ENCODE results near the gene GIT2. TPM values are rescaled to one million over a fixed set of nuclear protein-coding genes. Genes with fewer than 3 reads are reported as not detected.
"Not testable (repeated sequence)": the region's sequence is repeated elsewhere in the genome, so short reads cannot be mapped to it uniquely, and the experiment has no call there.

Gene GIT2
- total RNA-seq, 1 donor from 2014 or later = 54.6 TPM

DNA sequence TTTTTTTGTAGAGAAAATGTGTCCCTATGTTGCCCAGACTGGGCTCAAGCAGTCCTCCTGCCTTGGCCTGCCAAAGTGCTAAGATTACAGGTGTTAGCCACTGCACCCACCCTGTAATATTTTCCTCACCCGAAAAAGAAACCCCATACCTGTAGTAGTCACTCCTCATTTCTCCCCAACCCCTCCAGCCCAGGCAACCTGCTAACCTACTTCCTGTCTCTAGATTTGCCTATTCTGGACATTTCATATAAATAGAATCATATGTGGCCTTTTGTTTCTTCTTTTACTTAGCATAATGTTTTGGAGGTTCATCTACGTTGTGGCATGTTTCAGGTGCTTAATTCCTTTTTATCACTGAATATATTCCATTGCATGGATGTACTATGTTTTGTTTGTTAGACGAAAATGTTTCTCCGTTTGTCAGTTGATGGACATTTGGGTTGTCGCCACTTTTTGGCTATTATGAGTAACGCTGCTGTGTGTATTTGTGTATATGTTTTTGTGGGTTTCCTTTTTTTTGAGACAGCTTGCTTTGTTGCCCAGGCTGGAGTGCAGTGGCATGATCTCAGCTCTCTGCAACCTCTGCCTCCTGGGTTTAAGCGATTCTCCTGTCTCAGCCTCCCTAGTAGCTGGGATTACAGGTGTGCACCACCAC, 9.3 kb upstream of the GIT2 start:
- DNase-seq = no peak

DNA sequence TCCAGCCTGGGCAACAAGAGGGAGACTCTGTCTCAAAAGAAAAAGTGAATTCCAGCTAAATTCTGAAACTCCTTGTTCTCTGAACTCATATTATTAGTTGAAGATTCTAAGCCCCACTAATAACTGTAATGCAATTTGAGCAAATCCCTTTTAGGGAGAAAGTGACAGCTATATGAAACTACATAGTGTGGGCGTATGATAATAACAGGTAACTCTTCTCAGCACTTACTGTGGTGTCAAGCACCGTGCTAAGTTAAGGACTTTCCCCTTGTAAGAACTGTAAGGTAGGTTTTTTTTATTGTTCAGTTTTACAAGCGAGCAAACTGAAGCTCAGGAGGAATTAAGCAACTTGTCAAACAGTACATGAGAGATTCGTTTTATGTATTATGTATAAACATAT, 8.4 kb upstream of the GIT2 start:
- DNase-seq = no peak

DNA sequence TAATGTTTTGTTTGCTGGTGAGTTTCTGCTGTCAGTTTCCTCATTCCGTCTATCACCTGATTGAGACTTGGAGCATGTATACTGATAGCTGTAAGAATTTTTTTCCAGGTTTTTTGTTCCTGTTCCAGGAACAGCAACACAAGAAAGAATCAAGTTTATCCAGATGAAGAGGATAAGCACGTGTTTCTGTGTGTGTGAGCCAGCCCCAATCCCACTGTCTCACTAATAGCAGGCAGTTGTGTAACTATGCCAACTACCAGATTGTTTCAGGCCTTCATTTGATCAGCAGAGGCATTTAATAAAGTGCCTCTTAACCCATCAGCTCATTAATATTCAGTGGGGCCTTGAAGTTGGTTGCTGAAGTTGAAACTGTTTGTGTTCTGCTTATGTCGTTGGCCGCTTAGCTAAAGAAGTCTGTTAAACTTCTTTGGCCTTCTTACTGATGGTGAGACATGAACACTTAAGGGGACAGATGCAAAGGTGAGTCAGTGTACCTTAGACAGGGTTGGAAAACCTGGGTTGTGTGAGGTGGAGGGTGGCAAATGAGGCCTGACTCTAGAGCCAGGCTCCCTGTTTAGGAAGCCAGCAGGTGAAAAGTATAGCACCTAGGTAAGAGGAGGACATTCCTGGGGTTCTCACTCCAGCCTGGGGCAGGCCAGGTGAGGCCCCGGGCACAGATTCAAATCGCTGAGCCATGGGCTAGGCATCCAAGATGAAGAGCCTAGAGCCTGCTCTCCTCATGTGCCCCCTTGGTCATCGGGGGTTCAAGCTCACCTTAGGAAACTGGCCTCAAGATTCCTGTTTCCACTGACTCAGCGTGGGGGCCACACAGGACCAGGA, 6.7 kb upstream of the GIT2 start:
- DNase-seq = no peak

DNA sequence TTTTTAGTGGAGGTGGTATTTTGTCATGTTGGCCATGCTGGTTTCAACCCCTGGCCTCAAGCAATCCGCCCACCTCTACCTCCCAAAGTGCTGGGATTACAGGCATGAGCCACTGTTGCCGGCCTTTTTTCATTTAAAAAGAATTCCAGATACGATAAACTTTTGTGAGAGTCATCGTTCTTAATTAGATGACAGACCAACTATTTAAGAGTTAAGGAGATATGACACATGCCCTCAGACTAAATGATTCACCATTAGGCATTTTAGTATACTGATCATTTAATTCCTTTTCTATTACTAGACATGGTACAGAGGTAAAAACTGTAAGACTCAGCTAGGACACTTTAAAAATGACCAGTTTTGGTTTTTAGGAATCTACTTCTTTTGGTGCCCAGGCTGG, 5.4 kb upstream of the GIT2 start:
- no peak for DNase-seq

DNA sequence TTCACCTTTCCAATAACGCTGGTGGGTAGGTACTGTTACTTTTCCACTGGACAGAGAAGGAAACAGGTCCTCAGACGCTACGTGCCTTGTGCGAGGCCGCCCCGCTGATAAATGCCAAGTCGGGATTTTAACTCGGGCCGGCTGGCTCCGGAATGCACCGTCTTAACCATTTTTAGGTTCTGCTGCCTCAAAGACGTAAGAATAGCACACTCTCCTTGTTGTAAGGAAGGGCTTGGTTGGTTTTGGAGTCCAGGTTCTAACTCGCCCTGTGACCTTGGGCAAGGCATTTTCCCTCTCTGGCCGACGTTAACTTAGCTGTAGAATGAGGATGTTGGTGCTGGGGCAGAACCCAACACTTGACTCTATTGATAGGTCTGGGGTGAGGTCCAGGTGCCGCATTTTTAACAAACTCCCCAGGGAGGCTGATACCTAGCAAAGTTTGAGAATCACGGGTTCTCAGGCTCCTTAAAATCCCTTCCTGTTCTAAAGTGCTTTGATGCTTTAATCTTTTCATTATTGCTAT, 3.9 kb upstream of the GIT2 start:
- peak; percentile 42 for DNase-seq

DNA sequence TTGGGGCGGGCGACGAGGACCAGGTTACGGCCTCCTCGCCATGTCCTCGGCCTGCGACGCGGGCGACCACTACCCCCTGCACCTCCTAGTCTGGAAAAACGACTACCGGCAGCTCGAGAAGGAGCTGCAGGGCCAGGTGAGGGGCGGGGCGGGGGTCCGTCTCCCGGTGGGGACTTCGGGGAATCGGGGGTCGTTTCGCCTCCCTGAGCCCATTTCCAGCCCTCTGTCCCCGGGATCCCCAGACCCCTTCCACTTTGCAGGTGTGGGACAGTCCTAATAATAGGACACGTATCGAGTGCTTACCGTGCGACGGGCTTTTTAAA, 3.4 kb upstream of the GIT2 start:
- no peak for DNase-seq

DNA sequence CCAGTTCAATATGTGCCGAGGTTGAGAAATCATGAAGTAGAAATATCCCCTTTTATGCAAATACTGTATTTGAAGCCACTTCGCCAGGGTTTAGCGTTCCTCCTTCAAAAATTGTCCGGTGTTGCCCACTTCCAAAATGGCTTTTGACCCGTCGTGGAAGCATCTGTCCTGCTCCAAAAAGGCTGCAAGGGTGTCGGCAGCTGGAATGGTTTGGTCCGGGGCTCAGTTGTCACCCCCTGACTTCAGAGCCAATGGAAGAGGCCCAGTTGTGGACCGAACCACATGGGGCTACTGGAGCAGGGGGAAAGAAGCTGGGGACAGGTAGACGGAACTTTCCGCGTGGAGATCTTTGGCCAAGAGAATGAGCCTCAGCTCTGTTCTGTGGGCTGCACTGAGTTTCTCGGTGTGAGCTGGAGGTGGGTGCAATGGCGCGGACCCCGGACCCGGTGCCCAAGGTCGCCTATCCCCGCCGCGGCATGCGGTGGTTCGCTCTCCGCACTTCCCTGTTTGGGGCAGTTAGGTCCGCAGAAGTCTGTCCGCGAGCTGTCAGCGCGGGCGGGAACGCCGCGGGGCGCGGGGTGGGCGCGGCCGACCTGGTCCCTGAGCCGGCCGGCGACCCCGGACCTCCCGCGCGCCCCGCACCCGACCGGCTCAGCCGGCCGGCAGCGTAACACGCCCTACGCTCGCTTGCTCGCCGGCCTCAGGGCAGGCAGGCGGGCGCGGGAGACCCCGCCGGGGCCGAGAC, 2.9 kb upstream of the GIT2 start, which contains the start of gene ANKRD13A:
ANKRD13A (plus strand) TSS at position 527 of the 745 bp plus-strand sequence. CDS start 259 bp downstream, outside the sequence.
- DNase-seq = peak; percentile 96

DNA sequence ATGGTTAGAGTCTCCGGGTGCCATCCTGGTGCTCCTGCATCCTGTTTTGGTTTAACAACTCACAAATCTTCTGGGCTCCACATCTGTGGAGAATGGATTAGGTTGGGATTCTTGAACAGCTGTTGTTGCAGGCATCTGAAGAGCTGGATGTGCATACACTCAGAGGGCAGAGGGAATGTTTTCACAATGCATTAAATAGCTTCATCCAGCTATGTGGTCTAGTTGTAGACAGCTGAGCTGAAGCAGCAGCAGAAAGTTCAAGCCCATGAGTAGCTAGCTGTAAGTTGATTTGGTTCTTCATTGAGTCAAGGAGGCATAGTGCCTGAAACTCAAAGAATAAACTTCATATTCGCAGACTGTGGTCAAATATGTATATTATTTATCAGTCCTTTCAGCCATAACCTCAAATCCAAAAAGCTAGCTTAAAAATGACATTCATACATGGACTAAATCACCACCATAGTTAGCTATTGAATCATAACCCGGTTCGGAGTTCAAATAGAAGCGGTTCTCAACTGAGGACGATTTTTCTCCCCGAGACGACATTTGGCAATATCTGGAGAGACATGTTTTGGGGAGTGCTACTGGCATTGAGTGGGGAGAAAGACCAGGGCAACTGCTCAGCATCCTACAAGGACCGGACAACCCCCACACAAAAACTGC, 2.2 kb upstream of the GIT2 start:
- no peak for DNase-seq

DNA sequence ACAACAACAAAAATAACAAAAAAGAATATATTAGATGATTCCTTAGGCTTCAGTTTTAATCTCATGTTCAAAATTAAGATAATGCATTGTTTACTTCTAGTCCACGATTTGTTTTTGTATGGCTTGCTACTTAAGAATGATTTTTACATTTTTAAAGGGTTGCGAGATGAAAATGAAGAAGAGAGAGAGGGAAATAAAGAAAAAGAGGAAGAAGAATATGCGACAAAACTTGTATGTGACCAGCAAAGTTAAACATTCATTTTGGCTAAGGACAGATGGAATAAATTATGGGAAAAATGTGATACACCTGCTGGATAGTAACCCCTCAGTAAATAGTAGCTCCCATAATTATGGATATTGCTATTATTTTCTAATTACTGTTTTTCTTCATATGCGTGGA, 1.2 kb upstream of the GIT2 start:
- DNase-seq = no peak

DNA sequence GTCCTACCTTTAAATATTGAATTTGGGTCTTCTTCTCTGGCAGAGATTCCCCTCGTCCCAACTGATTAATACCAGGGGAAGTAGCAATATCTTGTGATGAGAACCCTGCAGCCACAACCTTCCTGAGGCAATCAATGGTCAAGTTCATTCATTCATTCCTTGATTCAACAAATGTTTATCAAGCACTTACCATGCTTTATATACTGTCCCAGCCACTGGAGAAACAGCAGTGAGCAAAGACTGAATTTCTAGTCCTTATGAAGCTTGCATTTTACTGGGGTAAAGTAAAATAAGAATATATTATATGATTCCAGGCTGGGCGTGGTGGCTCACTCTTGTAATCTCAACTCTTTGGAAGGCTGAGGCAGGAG, 300 bp upstream of the GIT2 start:
- DNase-seq = no peak

DNA sequence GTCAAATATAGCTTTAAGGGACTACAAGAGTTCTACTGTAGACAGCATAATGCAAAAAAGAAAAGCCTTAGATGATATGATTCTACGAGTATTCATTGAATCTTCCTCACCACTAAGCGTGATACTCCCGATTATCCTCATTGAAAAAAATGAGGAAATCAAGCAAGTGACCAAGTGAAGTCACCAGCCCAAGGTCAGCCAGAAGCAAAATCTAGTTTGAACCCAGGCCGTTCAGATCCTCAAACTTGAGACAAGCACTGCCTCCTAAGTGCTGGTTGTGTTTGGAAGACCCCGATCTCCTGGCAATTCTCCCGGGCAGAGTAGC, 845 bp downstream of the GIT2 start:
- peak; percentile 26 for DNase-seq

DNA sequence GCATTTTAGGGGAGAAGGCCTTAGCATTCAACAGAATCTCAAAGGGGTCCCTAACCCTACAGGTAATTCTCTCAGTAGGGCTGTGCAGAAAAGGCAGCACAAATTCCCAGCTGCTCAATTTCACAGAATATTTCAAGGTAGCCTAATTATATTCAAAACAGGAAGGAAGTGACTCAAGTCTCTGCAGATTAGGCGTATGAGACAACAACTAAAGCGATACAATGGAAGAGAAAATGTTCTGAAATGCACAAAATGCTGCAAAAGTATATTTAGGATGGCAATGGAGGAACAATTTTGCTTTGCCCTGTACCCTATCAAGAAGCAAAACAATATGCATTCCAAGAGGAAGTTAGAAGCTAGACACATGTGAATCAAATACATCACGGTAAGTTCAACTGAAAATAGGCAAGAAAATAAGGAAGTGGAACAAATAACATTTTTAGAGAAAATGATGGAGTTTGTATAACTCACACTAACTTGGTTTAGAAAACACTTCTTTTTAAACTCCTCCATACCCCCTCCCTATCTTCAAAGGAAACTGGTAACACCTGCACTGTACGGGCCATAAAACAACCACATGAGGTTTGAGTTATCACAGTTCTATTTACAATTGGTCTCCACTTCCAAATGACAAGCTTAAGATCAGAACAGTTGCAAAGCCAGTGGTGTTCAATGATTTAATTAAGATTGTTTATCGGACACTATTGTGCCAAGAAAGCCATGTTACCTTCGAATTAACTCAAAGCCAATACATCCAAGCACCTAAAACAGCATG, 1.6 kb downstream of the GIT2 start:
- DNase-seq = peak; percentile 64

DNA sequence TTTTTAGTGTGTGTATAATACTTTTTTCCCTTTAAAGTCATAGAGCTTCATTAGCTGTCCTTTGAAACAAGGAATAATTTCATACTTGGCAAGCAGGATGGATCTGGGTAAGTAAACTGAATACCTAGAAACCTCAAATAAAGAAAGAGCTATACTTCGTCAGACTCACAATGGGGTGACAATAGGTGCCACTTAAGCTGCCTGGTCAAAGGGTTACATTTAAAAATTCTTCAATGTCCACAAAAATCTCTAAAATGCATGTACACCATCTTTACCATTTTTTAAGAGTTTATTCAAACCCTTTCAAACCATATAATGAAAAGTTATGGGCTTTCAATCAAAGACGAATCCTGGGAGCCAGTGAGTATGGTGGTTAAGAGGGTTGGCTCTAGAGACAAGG, 3.1 kb downstream of the GIT2 start:
- no peak for DNase-seq

DNA sequence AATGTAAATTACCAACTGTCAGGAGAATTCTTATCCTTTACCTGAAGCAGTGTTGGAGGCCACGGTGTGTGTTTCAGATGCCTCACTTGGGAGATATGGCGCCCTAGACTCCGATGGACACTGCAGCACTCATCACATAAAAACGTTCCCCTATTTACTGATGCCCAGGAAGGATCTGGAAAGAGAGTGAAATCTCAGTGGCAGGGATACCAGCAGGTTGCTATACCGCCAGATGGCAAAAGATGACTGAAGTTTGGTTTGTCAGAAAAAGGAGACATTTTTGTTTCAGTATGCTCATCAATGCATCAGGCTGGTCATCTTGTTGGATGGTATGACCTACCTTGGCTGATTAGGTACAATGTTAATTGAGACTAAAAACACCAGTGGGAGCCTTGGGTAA, 4.6 kb downstream of the GIT2 start:
- DNase-seq = no peak

DNA sequence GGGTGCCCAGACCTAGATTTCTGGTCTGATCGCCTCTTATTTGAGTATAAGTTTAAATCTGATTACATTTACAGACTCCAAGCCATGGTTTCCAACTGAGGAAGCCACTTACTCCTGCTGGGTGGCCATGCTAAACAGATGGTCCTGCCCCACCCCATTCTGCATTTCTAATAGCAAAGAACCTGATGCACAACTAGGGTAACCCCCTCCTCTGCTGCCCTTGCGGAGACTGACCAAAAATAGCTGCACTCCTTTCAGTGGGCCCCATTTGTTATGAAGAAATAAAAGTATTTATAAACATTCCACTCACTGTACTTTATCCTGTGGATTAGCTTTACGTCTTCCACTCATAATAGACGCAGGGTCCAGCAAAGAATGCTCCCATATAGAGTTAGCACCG, 6.8 kb downstream of the GIT2 start:
- DNase-seq = no peak

DNA sequence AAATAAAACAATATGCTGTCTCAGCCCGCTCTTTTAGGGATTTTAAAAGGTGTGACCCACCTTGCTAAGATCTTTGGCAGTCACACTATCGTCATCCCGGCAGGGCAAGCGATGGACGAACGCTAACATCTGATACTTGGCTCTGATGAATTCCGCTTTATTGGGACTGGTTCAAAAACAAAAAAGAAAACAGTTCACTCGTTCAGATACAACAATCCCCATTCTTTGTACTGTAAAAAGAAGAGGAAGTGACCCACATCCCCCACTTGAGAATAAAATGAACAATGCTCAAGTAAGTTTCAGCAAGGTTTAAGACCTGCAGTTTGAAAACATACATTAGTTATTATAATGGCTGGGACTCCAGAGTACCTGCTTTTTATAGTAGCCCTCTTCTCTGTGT, 7.3 kb downstream of the GIT2 start:
- DNase-seq = peak; percentile 80

DNA sequence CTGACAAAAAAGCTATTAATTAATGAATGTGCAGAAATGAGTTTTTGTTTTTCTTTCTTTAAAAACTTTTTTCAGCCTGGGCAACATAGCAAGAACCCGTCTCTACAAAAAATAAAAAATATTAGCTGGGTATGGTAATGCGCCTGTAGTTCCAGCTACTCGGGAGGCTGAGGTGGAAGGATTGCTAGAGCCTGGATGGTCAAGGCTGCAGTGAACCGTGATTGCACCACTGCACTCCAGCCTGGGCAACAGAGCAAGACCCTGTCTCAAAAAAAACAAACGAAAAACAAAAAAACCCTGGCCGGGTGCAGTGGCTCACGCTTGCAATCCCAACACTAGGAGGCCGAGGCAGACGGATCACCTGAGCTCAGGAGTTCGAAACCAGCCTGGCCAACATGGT, 7.9 kb downstream of the GIT2 start:
- DNase-seq = no peak

DNA sequence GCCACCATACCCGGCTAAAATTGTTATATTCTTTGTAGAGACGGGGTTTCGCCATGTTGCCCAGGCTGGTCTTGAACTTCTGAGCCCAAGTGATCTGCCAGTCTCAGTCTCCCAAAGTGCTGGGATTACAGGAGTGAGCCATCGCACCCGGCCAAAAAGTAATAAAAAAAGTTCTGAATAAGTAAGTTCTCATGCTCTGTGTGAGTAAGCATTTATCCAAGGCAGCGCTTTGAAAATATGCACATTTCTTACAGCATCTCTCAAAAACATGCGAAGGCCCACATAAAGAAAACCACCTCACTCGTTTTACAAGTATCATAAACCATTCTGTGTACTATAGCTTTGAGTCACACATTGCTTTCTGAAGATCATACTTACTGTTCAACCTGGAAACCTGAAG, 8.6 kb downstream of the GIT2 start:
- DNase-seq = no peak

DNA sequence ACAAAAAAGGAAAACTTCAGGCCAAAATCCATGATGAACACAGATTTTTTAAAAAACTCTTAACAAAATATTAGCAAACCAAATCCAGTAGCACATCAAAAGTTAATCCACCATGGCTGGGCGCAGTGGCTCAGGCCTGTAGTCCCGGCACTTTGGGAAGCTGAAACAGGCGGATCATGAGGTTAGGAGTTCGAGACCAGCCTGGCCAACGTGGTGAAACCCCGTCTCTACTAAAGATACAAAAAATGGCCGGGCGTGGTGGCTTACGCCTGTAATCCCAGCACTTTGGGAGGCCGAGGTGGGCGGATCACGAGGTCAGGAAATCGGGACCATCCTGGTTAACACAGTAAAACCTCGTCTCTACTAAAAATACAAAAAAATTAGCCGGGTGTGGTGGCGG, 9.9 kb downstream of the GIT2 start:
- not testable (repeated sequence) for DNase-seq

DNA sequence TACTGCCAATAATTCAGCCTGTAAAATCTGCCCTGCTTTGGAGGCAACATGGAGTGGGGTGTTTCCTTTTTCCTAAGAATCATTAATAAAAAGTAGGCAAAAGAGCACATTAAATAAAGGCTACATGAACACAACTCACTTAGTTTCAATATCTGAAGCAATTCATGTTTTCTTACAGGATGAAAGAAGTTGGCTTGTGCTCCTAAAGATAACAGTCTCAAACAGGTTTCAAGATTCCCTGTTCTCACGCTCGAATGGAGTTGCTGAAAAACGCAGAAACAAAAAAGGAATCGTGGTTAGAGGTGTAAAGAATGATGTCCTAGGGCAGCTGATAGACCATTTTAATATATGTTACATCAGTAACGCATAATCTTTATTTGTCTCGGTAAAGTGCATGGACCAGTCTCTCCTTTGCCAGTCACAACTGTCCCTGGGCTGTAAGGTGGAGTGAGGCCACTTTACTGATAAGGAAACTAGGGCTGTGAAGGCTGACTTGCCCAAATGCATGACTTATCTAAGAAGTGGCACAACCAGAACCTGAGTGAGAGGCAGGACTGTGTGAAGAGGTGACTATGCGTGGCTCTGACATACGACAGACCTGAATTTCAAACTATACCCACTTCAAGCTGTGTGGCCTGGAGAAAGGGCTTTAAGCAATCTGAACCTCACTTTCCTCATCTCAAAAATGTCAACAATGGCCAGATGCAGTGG, 12.6 kb downstream of the GIT2 start:
- DNase-seq = no peak

DNA sequence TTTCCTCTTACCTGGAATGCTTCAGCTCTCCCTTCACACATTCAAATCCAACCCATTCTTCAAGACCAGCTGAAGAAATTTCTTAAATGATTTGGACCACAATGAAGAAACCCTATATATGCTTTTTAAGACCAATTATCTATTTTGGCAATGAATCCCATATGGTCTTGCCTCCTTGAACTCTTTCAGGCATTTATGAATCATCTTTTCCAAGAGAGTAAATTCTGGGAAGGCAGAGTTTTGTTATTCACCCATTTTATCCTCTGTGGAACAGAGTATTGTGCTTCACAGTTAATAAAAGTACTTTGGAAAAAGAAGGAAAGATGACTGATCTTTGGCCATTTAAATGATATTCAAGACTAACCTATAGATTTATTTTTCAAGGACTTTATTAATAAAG, 14.0 kb downstream of the GIT2 start:
- DNase-seq = no peak

DNA sequence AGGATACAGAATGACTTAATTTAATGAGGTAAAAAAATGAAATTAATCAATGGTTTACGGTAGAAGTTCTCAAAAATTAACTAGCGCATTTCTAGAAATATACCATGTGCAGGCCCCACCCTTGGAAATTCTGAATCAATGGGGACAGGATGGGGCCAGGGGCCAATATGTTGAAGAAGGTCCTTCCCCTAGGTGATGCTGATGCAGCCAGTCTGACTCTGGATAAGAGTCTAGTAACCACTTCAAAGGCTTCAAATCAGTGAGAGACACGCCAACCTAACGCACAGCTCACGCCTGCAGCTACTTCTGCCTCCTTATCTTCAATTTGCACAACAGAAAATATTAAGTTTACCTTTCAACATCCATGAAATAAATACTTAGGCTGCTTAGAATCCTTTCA, 14.9 kb downstream of the GIT2 start:
- DNase-seq = no peak
